Mesendoderm (in vitro differentiated cells): Measurements from ENCODE around the gene TNIP1.

Source experiments
- DNase-seq: peaks from one replicate; pipeline ENCODE4 v3.0.0; 2013
- H2AK5ac ChIP-seq: 2 replicates; pipeline ENCODE4 v1.6.1; 2013; ENCODE audit warnings: low read length, inconsistent platforms
- H2BK120ac ChIP-seq: 2 replicates; pipeline ENCODE4 v1.6.1; 2013; ENCODE audit warnings: low read depth, mild to moderate bottlenecking, low read length, moderate library complexity, mixed read lengths
- H2BK15ac ChIP-seq: replicated peaks from 2 replicates; pipeline ENCODE4 v1.6.1; 2013; ENCODE audit warnings: low read depth, mild to moderate bottlenecking, moderate library complexity
- H2BK5ac ChIP-seq: 2 replicates; pipeline ENCODE4 v1.6.1; 2013; ENCODE audit warnings: low read length, inconsistent platforms
- H3K18ac ChIP-seq: 2 replicates; pipeline ENCODE4 v1.6.1; 2013; ENCODE audit warnings: mild to moderate bottlenecking, low read length, mixed read lengths
- H3K23ac ChIP-seq: one replicate; pipeline ENCODE4 v1.6.1; 2013; ENCODE audit warnings: low read length
- H3K27ac ChIP-seq: 2 replicates; pipeline ENCODE4 v1.5.1; 2013; ENCODE audit warnings: low read depth, mild to moderate bottlenecking, inconsistent platforms, low read length, moderate library complexity
- H3K27me3 ChIP-seq: 2 replicates; pipeline ENCODE4 v1.6.1; 2013; ENCODE audit warnings: low read length, control low read depth, mild to moderate bottlenecking, inconsistent platforms; ENCODE audit not compliant: insufficient read depth, poor library complexity
- H3K36me3 ChIP-seq: 2 replicates; pipeline ENCODE4 v1.6.1; 2013; ENCODE audit warnings: low read length, inconsistent platforms; ENCODE audit not compliant: control insufficient read depth, insufficient read depth
- H3K4ac ChIP-seq: one replicate; pipeline ENCODE4 v1.6.1; 2013; ENCODE audit warnings: low read depth, mild to moderate bottlenecking, low read length, moderate library complexity
- H3K4me1 ChIP-seq: 2 replicates; pipeline ENCODE4 v1.6.1; 2013; ENCODE audit warnings: low read depth, low read length, inconsistent platforms; ENCODE audit not compliant: control insufficient read depth
- H3K4me2 ChIP-seq: 2 replicates; pipeline ENCODE4 v1.6.1; 2013; ENCODE audit warnings: low read length
- H3K4me3 ChIP-seq: 2 replicates; pipeline ENCODE4 v1.5.1; 2013; ENCODE audit warnings: mild to moderate bottlenecking, low read length
- H3K56ac ChIP-seq: one replicate; pipeline ENCODE4 v1.6.1; 2013; ENCODE audit warnings: low read length
- H3K79me1 ChIP-seq: 2 replicates; pipeline ENCODE4 v1.6.1; 2013; ENCODE audit warnings: low read length, inconsistent platforms
- H3K79me2 ChIP-seq: 2 replicates; pipeline ENCODE4 v1.6.1; 2013; ENCODE audit warnings: mild to moderate bottlenecking, low read length; ENCODE audit not compliant: control insufficient read depth, insufficient read depth
- H3K9ac ChIP-seq: 2 replicates; pipeline ENCODE4 v1.6.1; 2013; ENCODE audit warnings: low read length, inconsistent platforms
- H4K5ac ChIP-seq: one replicate; pipeline ENCODE4 v1.6.1; 2013; ENCODE audit warnings: low read length
- H4K8ac ChIP-seq: one replicate; pipeline ENCODE4 v1.6.1; 2013; ENCODE audit warnings: low read depth, mild to moderate bottlenecking, control low read depth, low read length, moderate library complexity
- WGBS: extraction: QIAGEN DNeasy Blood & Tissue Kit; methylation state at CpG from one replicate; pipeline ENCODE4 v1.1.7; 2013; ENCODE audit warnings: low lambda C conversion rate, missing lambda C conversion rate; ENCODE audit not compliant: insufficient coverage; ENCODE audit errors: extremely low coverage; 5-methylcytosine and 5-hydroxymethylcytosine counted together

The TNIP1 gene

DNA sequence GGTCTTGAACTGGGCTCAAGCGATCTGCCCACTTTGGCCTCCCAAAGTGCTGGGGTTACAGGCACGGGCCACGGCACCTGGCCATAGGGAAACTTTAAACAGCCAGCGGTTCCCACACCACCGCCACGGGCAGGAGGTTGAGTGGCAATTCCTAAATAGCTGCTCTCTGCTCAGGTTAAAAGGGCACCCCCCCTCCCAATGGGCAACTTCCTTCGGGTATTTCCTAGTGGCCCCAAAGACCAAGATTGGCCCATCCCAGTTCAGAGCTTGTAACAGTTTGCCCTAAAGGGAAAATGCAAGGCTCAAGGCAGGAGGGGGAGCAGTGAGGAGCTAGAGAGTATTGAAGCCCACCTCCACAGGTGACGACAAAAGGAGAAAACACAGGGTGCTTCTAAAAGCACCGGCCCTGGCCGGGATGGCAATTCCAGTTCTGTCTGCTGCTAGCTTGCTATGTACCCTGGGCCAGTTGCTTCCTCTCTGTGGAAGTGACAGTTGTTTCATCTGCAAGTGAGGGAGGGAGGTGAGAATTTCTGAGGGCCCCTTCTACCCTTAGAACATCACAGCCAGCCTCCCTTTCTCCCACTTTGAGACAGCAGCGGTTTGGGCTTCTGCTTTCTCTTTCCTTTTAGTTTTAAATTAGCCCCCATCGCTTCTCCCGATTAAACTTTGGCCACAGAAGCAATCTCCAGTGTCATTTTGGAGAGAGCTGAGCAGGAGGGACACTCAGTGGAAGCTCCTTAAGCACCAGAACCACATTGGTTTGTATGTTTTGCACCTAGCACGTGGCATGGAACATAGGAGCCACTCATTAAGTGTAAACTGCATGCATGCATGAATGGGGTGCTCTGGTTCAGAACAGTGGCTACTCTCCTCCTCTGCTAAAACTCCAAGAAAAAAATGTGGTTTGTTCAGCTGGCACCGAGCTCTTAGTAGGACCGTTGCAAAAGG lies 17.3 kb upstream of the TNIP1 start:
- no peaks in the 10 kb centered on the region for H3K79me1 ChIP-seq
- H3K79me2 ChIP-seq: no peaks in the 10 kb centered on the region
- no peak overlapping the region for H3K4ac ChIP-seq
- H3K4me2 ChIP-seq: no peak overlapping the region
- H4K8ac ChIP-seq: no peak overlapping the region
- no peak overlapping the region for H4K5ac ChIP-seq
- H2BK120ac ChIP-seq: no peak overlapping the region
- H2AK5ac ChIP-seq: no peak overlapping the region
- WGBS: no CpG with 5 or more reads among the region's 16 CpGs
- no peak overlapping the region for H2BK15ac ChIP-seq
- H3K27me3 ChIP-seq: no peaks in the 10 kb centered on the region
- no peak overlapping the region for H2BK5ac ChIP-seq
- H3K4me1 ChIP-seq: peaks cover 3% of the 10 kb centered on the region
- DNase-seq: no peak
- no peak overlapping the region for H3K18ac ChIP-seq
- no peak overlapping the region for H3K23ac ChIP-seq
- H3K36me3 ChIP-seq: peaks cover 3% of the 10 kb centered on the region
- no peak overlapping the region for H3K4me3 ChIP-seq
- no peak overlapping the region for H3K56ac ChIP-seq
- H3K27ac ChIP-seq: no peak overlapping the region
- no peak overlapping the region for H3K9ac ChIP-seq

DNA sequence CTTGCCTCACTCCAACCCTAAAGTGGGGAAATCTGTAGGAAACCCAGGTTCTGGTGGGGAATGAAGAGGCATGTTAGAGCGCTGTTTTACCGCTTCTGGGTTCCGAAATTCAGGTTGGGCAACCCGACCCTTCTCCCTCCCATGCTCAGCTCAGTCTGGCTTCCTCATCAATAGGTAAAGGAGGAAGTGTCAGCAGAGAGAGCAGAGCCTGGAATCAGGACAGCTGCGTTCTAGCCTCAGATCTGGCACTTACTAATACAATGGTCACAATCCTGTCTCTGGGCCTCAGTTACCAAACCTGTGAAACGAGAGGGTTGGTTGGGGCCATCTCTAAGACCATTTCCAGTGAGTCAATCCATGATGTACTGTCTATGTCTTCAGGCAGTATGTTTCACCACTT lies 16.2 kb upstream of the TNIP1 start:
- Histone ChIP-seq H3K4me1 (peaks cover 3% of the 10 kb centered on the region), H2AK5ac (no peak overlapping the region), H3K36me3 (peaks cover 3% of the 10 kb centered on the region), H2BK120ac (no peak overlapping the region), H4K5ac (no peak overlapping the region), H3K79me1 (no peaks in the 10 kb centered on the region), H3K23ac (no peak overlapping the region), H3K4me2 (no peak overlapping the region), H3K4me3 (no peak overlapping the region), H3K27ac (no peak overlapping the region), H3K4ac (no peak overlapping the region), H3K56ac (no peak overlapping the region), H2BK15ac (no peak overlapping the region), H4K8ac (no peak overlapping the region), H2BK5ac (no peak overlapping the region), H3K79me2 (no peaks in the 10 kb centered on the region), H3K9ac (no peak overlapping the region), H3K18ac (no peak overlapping the region), H3K27me3 (no peaks in the 10 kb centered on the region)
- no CpG with 5 or more reads among the region's 6 CpGs for WGBS
- DNase-seq: no peak

DNA sequence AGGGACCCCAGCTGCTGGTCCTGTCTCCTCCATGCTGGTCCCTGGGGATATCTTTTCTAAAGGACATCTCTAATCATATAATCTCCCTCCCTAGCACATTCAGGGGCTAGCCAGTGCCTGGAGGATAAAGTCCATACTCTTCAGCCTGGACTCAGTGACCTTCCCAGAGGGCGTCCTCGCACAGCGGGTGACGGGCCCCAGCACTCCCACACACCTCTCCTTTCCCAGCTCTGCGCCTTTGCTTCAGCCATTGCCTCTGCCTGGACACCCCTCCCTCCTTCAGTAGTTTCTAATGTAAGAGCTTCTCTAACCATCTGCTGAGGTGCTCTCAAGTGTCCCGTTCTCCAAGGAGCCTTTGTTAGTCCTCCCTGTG lies 15.2 kb upstream of the TNIP1 start:
- no peak overlapping the region for H3K27ac ChIP-seq
- WGBS: no CpG with 5 or more reads among the region's 6 CpGs
- H3K27me3 ChIP-seq: no peaks in the 10 kb centered on the region

DNA sequence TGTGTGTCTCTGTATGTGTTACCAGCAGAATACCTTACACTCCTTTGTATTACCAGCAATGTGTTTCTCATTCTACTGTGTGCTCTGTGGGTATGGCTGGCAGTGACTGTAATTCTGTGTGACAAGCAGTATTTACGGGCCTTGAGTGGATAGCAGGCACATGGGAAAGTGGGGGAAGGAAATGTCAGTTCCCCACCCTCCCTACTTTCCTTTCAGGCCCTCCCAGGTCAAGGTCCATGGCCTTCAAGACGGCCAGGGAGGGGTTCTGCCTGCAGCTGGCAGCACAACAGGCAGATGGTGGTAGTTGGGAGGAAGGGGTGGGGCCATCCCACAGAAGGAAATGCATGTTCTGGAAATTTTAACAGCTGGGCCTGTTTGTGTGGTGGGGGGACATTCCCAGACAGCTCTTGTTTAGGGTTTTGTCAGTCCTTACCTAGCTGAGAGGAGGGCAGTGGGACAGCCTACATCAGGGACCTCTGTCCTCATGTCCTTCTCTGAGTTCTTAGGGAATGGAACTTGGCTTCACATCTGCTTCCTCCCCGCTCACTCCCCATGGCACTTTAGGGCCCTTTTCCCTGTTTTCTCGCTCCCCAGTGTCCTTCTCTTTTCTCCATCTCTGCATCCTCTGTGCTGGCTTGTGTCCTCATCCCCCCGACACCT lies 14.6 kb upstream of the TNIP1 start:
- no CpG with 5 or more reads among the region's 5 CpGs for WGBS
- peaks cover 3% of the 10 kb centered on the region for H3K4me1 ChIP-seq
- DNase-seq: peak; percentile 47
- H3K56ac ChIP-seq: no peak overlapping the region
- H3K79me2 ChIP-seq: no peaks in the 10 kb centered on the region
- no peaks in the 10 kb centered on the region for H3K36me3 ChIP-seq
- H3K9ac ChIP-seq: no peak overlapping the region
- H2BK5ac ChIP-seq: no peak overlapping the region
- no peak overlapping the region for H3K4me3 ChIP-seq
- no peak overlapping the region for H2AK5ac ChIP-seq
- no peaks in the 10 kb centered on the region for H3K79me1 ChIP-seq
- H3K27ac ChIP-seq: no peak overlapping the region
- H4K8ac ChIP-seq: no peak overlapping the region
- H4K5ac ChIP-seq: no peak overlapping the region
- H3K4me2 ChIP-seq: no peak overlapping the region
- no peak overlapping the region for H3K4ac ChIP-seq
- no peak overlapping the region for H3K23ac ChIP-seq
- H2BK120ac ChIP-seq: no peak overlapping the region
- H3K27me3 ChIP-seq: no peaks in the 10 kb centered on the region
- H2BK15ac ChIP-seq: no peak overlapping the region
- H3K18ac ChIP-seq: no peak overlapping the region

More for the DNA sequence above, 15.2 kb upstream of the TNIP1 start:
- H3K18ac ChIP-seq: no peak overlapping the region
- H3K9ac ChIP-seq: no peak overlapping the region
- no peak overlapping the region for H4K8ac ChIP-seq
- H3K79me1 ChIP-seq: no peaks in the 10 kb centered on the region
- no peak overlapping the region for H3K23ac ChIP-seq
- no peak overlapping the region for H4K5ac ChIP-seq
- no peak overlapping the region for H2BK15ac ChIP-seq
- H3K36me3 ChIP-seq: no peaks in the 10 kb centered on the region
- DNase-seq: no peak
- H2AK5ac ChIP-seq: no peak overlapping the region
- no peak overlapping the region for H2BK120ac ChIP-seq
- H3K4me1 ChIP-seq: peaks cover 3% of the 10 kb centered on the region
- no peak overlapping the region for H3K56ac ChIP-seq
- no peaks in the 10 kb centered on the region for H3K79me2 ChIP-seq
- H3K4me2 ChIP-seq: no peak overlapping the region
- H3K4ac ChIP-seq: no peak overlapping the region
- no peak overlapping the region for H2BK5ac ChIP-seq
- H3K4me3 ChIP-seq: no peak overlapping the region

DNA sequence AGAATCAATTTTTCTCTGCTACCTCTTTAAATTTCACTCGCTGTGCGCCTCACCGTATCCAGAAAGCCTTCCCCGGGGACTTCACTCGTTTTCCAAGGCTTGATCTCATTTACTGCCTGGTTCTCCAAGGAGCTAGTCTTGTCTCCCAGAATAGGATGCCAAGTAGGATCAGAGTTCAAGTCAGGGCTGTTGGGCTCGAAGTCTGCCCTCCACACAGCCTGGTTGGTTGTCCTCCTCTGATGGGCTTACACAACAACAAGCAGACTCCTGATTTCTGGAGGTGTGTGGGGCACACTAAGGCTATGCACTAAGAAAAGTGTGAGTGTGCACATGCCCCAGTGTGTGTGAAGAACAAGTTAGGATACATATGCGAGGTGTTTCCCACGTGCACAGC lies 14.0 kb upstream of the TNIP1 start:
- Histone ChIP-seq H3K56ac (no peak overlapping the region), H3K27me3 (no peaks in the 10 kb centered on the region), H3K79me1 (no peaks in the 10 kb centered on the region), H3K36me3 (no peaks in the 10 kb centered on the region), H2AK5ac (no peak overlapping the region), H2BK15ac (no peak overlapping the region), H4K5ac (no peak overlapping the region), H3K4ac (no peak overlapping the region), H3K9ac (no peak overlapping the region), H3K27ac (no peak overlapping the region), H3K79me2 (no peaks in the 10 kb centered on the region), H3K4me1 (peaks cover 3% of the 10 kb centered on the region), H3K4me3 (no peak overlapping the region), H4K8ac (no peak overlapping the region), H3K4me2 (no peak overlapping the region), H3K23ac (no peak overlapping the region), H2BK120ac (no peak overlapping the region), H3K18ac (no peak overlapping the region), H2BK5ac (no peak overlapping the region)
- no peak for DNase-seq
- no CpG with 5 or more reads among the region's 8 CpGs for WGBS
